PC-9 (cell line): ENCODE results near the gene GNE.

Experiments
- EZH2 ChIP-seq: fragments of 200-600 bp; sonication (generic); IDR thresholded peaks from 2 replicates; pipeline ENCODE4 v1.8.0; 2017; ENCODE audit warnings: antibody characterized with exemption, low read depth
- TF ChIP-seq, protein P1 (sequence below): fragments of 200-600 bp; sonication (generic); conservative IDR thresholded peaks from 2 replicates; pipeline ENCODE4 v1.6.1; 2017; ENCODE audit warnings: mixed run types, antibody characterized with exemption, mild to moderate bottlenecking, moderate library complexity

DNA sequence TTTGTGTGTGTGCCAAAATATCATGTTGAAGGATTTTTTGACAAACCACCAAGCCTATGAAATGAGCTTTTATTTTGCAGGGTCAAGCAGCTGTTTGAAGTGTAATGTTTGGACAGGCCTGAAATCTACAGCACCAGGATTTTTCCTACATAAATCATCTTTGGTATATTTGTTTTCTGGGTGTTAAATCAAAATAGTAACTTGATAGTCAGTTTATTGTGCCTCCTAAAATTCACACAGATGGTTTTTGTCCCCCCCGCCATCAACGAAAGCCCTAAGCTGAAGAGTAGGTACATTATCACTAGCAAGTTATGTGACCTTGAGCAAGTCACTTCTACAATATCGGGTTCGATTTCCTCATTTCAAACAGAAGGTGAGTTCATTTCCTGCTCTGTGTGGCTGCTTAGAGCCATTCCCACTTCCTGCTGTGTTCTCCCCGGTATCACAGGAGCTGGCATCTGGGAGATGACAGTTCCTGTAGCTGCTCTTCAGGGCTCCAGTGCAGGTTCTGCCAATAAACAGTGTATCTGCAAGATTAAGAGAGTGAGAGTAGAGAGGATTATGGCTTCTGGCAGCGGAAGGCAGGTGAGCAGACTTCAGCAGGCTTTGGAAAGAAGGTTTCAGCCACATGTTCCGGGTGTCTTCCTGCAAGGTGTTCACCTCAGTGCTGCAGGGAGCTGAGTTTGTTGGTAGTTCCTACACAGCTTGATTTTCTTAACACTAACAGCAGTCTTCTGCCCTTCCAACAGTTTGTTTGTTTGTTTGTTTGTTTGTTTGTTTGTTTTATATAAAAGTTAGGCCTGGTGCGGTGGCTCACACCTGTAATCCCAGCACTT lies 48.4 kb upstream of the GNE start:
- TF ChIP-seq, protein P1, sequence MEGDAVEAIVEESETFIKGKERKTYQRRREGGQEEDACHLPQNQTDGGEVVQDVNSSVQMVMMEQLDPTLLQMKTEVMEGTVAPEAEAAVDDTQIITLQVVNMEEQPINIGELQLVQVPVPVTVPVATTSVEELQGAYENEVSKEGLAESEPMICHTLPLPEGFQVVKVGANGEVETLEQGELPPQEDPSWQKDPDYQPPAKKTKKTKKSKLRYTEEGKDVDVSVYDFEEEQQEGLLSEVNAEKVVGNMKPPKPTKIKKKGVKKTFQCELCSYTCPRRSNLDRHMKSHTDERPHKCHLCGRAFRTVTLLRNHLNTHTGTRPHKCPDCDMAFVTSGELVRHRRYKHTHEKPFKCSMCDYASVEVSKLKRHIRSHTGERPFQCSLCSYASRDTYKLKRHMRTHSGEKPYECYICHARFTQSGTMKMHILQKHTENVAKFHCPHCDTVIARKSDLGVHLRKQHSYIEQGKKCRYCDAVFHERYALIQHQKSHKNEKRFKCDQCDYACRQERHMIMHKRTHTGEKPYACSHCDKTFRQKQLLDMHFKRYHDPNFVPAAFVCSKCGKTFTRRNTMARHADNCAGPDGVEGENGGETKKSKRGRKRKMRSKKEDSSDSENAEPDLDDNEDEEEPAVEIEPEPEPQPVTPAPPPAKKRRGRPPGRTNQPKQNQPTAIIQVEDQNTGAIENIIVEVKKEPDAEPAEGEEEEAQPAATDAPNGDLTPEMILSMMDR, result no peak
- TF ChIP-seq EZH2, result no peak
